Inferior parietal cortex (tissue), 1 donor: ENCODE measurements around the gene TNFAIP8L2.
"Not testable (repeated sequence)": the region's sequence is repeated elsewhere in the genome, so short reads cannot be mapped to it uniquely, and the experiment has no call there.

ENCODE experiments used
- DNase-seq: peaks from one replicate; pipeline ENCODE4 v3.0.0-alpha.2; 2016; ENCODE audit errors: extremely low spot score

TNFAIP8L2 gene

DNA sequence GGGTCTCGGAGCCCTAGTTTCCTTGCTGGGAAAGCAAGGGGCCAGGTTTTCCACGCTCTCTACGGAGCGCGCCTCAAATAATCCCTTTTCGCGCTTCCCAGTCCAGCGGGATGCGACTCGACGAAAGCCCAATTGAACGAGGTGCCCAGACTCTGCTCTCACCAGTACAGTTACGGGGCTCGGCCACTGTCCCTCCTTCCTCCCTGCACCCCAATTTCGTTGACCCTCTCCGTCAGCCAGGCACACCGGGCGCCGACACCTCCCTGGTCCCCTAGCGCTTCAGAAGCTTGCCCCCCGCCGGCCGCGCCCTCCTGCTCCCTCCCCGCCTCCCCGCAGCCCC, 10.4 kb upstream of the TNFAIP8L2 start:
- DNase-seq: no peak

- DNase-seq: peak; percentile 94
These were observed 9.9 kb upstream of the TNFAIP8L2 start, which contains the start of gene SEMA6C for GRCh38 chr1:151146412-151147131. Gene SEMA6C, minus strand, starts transcription at chr1:151146631. Its CDS starts 4,010 bp downstream, at chr1:151142621.

DNA sequence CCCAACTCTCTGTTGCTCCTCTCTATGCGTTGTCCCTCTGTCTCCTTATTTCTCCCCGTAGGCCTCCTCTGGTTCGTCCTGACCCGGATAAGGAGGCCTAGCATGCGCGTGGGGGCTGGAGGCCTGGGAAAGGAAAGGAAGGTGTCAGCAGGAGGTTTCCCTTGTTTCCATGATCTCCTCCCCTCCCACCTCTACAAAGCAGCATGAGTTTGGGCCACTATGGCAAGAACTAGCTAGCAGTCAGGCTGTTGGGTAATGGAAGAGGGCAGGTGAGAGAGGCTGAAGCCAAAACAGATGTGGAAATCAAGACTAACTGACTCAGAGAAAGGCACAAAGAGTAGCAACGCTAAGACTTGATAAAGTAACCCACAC, 9.3 kb upstream of the TNFAIP8L2 start:
- no peak for DNase-seq

GRCh38 chr1:151147665-151148064, 8.8 kb upstream of the TNFAIP8L2 start:
- no peak for DNase-seq

GRCh38 chr1:151157067-151157531, 650 bp downstream of the TNFAIP8L2 start:
- no peak for DNase-seq

GRCh38 chr1:151158326-151158725, 1.9 kb downstream of the TNFAIP8L2 start:
- DNase-seq: no peak

GRCh38 chr1:151158751-151159251, 2.4 kb downstream of the TNFAIP8L2 start:
- no peak for DNase-seq

DNA sequence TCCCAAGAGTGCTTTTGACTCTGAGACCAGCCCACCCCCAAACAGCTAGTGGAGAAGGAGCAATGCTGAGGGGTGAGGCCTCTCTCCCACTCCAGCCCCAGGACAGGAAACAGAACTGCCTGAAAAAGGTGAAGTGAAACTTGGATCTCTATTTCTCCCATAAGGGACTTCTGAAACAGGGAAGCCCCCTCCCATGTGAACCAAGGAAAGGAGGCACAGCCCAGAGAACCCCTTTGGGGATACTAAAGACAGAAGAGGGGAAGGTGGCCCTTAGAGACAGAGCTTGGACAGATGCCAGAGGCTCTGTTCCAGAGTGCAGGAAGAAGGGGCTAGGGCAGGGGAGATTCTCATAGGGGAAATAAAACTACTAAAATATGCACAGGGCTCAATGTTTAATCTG, 2.9 kb downstream of the TNFAIP8L2 start:
- no peak for DNase-seq

DNA sequence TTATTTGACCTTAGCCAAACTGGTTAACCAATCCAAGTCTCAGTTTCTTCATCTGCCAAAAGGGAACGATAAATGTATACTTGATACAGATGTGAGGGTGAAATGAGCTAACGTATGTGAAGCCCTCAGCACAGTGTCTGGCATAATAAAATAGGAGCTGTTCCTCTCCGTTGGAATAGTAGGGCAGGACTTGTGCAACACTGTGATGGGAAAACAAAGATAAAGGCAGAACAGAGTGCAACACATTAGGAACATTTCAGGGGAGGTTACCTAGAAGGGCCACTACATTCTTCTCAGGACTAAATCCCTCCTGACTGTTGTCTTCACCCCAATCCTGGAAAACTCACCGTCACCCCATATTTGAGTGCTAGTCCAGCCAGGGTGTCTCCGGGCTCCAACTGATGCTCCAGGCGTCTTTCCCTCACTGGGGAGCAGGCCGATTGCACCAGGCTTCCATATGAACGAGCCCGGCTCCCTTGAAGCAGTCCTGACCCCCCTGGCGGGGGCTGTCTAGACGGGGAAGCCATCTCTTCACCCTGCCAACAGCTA, 8.4 kb downstream of the TNFAIP8L2 start:
- DNase-seq: no peak

- peak; percentile 42 for DNase-seq
These were observed 8.9 kb downstream of the TNFAIP8L2 start for GRCh38 chr1:151165281-151165737.

DNA sequence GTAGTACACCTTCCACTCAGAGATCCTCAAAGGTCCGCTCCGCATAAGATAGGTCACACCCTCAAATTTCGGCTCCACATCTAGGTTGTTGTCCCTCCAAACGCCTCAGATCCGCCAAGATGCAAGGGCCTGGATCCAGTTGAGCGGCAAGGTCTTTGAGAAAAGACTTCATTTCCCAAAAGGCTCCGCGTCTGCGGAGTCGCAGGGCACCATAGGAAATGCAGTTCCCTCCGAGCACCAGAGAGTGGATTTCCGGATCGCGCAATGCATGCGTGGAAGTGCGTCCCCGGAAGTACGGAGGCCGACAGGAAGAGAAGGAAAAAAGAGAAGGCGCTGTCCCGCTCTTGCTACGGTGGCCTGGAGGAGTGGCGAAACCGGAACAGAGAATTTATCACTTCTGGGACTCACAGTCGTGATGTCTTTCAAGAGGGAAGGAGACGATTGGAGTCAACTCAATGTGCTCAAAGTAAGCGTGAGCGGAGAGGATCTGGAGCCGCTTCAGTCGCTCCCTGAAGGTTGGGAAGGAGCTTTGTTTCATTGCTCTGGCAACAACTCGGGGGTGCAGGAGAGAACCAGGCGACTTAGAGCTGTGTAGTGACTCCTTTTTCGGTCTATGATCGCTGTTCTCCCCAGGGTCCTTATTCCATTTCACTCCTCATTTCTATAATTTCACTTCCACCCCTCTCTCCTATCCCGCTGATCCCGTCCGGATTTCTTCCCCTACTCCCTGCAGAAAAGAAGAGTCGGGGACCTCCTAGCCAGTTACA, 9.5 kb downstream of the TNFAIP8L2 start, which contains the start of the genes LYSMD1 and SCNM1:
Gene LYSMD1, minus strand, starts transcription at position 165 of the 767 bp plus-strand sequence. CDS start 644 bp downstream, outside the sequence.
Gene SCNM1, plus strand, starts transcription at position 407 of the 767 bp plus-strand sequence. Its CDS starts 9 bp downstream, at position 416.
- DNase-seq: peak; percentile 100

DNA sequence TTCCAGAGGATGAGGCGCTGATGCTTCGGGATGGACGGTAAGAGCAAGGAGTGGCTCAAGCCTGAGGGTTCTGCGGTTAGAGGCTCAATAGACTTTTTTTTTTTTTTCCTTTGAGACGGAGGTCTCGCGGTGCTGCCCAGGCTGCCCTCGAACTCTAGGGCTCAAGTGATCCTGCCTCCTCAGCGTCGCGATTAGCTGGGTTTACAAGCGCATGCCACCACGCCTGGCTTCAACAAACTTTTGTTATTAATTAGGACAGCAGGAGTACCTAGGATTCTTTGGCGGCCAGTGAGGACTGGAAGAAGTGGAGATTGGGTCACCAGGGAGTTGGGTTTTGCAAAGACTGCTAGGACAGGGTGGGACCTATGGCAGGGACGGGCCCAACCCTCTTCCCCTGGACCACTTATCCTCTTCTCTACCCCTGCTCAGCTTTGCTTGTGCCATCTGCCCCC, 10.1 kb downstream of the TNFAIP8L2 start:
- DNase-seq: no peak

DNA sequence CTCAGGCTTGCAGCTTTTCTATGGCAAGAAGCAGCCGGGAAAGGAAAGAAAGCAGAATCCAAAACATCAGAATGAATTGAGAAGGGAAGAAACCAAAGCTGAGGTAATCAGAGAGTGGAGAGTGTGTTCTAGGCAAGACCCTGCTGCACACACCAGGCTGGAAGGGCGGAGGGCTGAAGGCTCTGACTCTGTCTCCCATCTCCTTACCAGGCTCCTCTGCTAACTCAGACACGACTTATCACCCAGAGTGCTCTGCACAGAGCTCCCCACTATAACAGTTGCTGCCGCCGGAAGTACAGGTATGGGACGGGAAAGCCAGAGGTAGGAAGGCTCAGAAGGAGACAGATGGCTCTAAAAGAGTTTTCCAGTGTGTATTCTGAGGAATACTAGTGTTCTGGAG, 10.7 kb downstream of the TNFAIP8L2 start:
- DNase-seq: no peak

DNA sequence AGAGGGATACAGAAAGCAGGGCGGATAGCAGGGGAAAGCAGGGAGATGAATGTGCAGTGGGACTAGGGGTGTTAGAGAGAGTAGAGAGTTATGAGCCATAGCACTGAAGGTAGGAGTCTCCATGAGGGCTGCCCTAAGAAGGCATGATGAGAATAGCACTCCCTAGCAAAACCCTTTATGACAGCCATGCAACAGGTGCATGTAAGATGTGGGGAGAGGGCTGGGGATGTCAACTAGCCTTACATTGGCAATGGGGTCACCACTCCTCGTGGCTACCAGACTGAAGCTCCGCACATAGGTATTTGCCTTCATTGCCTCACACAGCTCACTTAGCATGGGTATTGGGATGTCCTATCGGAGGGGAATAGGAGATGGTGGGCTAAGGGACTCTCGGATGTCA, 14.7 kb downstream of the TNFAIP8L2 start:
- no peak for DNase-seq

- peak; percentile 67 for DNase-seq
These were observed 18.7 kb downstream of the TNFAIP8L2 start for GRCh38 chr1:151175041-151175741.

- no peak for DNase-seq
These were observed 19.4 kb downstream of the TNFAIP8L2 start, which contains the start of gene TMOD4 for GRCh38 chr1:151175863-151176262. Gene TMOD4, minus strand, starts transcription at chr1:151175981. Its CDS starts 1,106 bp downstream, at chr1:151174875.

DNA sequence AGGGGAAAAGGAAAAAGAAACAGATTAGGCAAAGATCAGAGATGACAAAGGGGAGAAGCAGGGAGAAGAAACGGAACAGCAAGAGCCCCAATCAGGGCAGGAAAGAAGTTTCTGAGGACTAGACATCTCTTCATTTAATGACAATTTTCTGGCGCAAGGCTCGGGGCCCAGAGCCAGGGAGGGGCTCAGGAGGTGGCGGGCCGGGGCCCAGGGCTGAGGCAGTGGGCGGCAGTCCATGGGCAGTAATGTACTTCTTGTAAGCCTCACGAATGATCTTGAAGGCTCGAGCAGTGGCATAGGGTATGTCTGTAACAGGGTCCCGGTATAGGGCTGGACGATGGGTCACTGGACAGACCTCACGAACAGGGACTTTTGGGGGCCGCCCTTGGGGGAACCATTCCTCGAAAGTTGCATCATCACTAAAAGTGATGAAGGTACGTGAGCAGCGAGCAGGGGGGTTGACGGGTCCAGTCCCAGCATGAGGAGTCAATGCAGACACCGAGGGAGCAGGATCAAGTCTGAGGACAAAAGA, 20.1 kb downstream of the TNFAIP8L2 start:
- DNase-seq: no peak

- DNase-seq: no peak
These were observed 27.8 kb downstream of the TNFAIP8L2 start for GRCh38 chr1:151184211-151184610.

DNA sequence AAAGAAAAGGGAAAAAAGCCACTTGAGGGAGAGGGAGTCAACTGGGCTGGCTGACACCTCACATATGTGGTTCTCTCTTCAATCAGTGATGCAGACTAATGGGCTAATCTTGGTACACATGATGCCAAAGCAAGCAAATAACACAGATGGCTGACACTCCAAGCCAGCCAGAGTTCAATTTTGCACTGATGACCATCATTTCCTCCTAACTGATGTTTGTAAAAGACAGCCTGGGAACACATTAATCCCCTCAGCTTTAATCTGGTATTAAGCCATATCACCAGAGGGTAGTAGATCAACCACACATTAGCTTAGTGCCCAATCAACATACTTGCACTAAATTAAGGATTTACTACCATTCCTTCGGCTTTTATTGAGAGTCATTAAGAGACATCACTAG, 30.8 kb downstream of the TNFAIP8L2 start:
- DNase-seq: no peak

GRCh38 chr1:151188667-151189066, 32.2 kb downstream of the TNFAIP8L2 start:
- DNase-seq: not testable (repeated sequence)
